Stomach (tissue), 9 donors: Measurements from ENCODE around the gene EGLN1. TPM values are rescaled to one million over a fixed set of nuclear protein-coding genes. Genes with fewer than 3 reads are reported as not detected.

Experiments used
- DNase-seq, 2 donors: peaks; one replicate each; pipeline versions ENCODE4 v3.0.0 to v3.0.0-alpha.2; 2013 to 2019
- H3K27ac ChIP-seq, 5 donors: fragments of 200-600 bp in 4 of 5; sonication (generic) in 4 of 5; one replicate each; pipeline ENCODE4 v1.5.1; 2013 to 2019; ENCODE audit warnings: mild to moderate bottlenecking in 1 of 5, moderate library complexity in 1 of 5
- H3K27me3 ChIP-seq, 3 donors: fragments of 200-600 bp; sonication (generic); one replicate each; pipeline ENCODE4 v1.5.1; 2017 to 2019; ENCODE audit warnings: mixed run types in 1 of 3
- H3K36me3 ChIP-seq, 4 donors: fragments of 200-600 bp; sonication (generic); 1 replicate in 3 of 4; 2 replicates in 1 of 4; pipeline ENCODE4 v1.5.1; 2016 to 2019
- H3K4me1 ChIP-seq, 4 donors: fragments of 200-600 bp; sonication (generic); one replicate each; pipeline ENCODE4 v1.5.1; 2016 to 2019
- H3K4me3 ChIP-seq, 4 donors: fragments of 200-600 bp; sonication (generic) in 3 of 4; one replicate each; pipeline ENCODE4 v1.5.1; 2016 to 2019; ENCODE audit warnings: mild to moderate bottlenecking in 1 of 4
- H3K9me3 ChIP-seq, 4 donors: fragments of 200-600 bp; sonication (generic); one replicate each; pipeline ENCODE4 v1.5.1; 2016 to 2019
- EP300 ChIP-seq: sonication (generic); formaldehyde crosslinking; IDR thresholded peaks from one replicate; pipeline ENCODE4 v1.6.1; 2017; ENCODE audit warnings: antibody characterized with exemption
- POLR2A ChIP-seq, 4 donors: fragments of 450-650 bp; IDR thresholded peaks; one replicate each; pipeline ENCODE4 v1.6.1; 2016; ENCODE audit warnings: antibody characterized with exemption in 4 of 4, control low read depth in 2 of 4, mild to moderate bottlenecking in 1 of 4, moderate library complexity in 1 of 4
- POLR2AphosphoS5 ChIP-seq, 3 donors: sonication (generic); formaldehyde crosslinking; IDR thresholded peaks; one replicate each; pipeline ENCODE4 v1.6.1; 2016; ENCODE audit warnings: antibody characterized with exemption in 3 of 3
- WGBS, 5 donors: extraction: QIAGEN DNeasy Blood & Tissue Kit in 3 of 5; methylation state at CpG; one replicate each; pipeline versions ENCODE4 v1.1.5 to v1.1.7; 2013 to 2018; 5-methylcytosine and 5-hydroxymethylcytosine counted together
- intact Hi-C: fragments of 100-400 bp; cut with DNase I; formaldehyde crosslinking; loops from one replicate; pipeline ENCODE4 v1.15.1; 2023; ENCODE audit warnings: low total_unique reads
- polyA plus RNA-seq, 3 donors: library from polyadenylated mRNA; stranded (reverse); fragments of 200-250 nt; gene quantifications; one replicate each; pipeline ENCODE4 v1.2.3, GENCODE V29; 2013
- total RNA-seq, 5 donors: library from RNA; depleted of rRNA; stranded (reverse); fragments of >200 nt; gene quantifications; one replicate each; pipeline versions ENCODE4 v1.1.0 to v1.2.3, GENCODE V29; 2014 to 2016
- TF ChIP-seq, protein P1 (sequence below), 7 experiments: fragments of 450-650 bp in 4 of 7; fragments of 200-600 bp in 3 of 7; sonication (generic) in 3 of 7; IDR thresholded peaks; one replicate each; pipeline ENCODE4 v1.5.1; 2016 to 2019; ENCODE audit warnings: antibody characterized with exemption in 7 of 7, control low read depth in 2 of 7, mild to moderate bottlenecking in 1 of 7
- donor health status: healthy with polysubstance abuse.
- donor health status: Bipolar disorder and iron deficiency.
- donor health status: healthy.

The EGLN1 gene
- total and polyA plus RNA-seq, 8 donors, result 7.0 to 43.0 (median 15.6) TPM

DNA sequence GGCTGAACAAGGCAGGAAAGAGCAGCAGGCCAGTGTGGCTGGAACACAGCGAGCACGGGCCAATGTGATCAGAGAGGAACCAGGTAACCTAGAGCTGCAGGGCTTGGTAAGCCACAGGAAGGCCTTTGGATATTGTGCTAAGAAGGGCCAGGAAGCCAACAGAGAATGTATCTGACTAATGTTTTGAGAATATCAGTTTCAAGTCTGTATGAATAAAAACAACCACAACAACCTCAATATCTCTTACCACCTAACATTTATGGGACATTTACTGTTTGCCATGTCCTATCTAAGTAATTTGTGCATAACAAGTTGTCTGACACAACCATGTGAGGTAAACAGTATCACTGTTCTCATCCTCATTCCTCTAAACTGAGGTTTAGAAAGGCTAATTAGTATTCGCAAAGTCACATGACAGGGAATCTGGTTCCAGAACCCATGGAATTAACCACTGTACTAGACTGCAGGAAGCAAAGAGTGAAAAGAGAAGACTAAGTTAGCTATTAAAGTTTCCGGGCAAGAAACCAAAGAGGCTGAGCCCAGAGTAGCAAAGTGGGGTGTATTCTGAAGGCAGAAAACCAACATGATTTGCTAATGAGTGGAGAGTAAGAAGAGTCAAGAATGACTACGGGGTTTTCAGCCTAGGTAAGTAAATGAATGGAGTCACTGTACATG lies 45.1 kb downstream of the EGLN1 start:
- Histone ChIP-seq H3K27me3 (no peaks in the 10 kb centered on the region), H3K4me1 (peaks cover 0 to 47% (median 21%) of the 10 kb centered on the region in 4 donors), H3K9me3 (no peaks in the 10 kb centered on the region), H3K27ac (no peak overlapping the region), H3K4me3 (no peak overlapping the region), H3K36me3 (no peaks in the 10 kb centered on the region)
- no peak for TF ChIP-seq POLR2A (IDR thresholded peaks at IDR 0.05)
- TF ChIP-seq EP300, result no peak
- TF ChIP-seq, protein P1, sequence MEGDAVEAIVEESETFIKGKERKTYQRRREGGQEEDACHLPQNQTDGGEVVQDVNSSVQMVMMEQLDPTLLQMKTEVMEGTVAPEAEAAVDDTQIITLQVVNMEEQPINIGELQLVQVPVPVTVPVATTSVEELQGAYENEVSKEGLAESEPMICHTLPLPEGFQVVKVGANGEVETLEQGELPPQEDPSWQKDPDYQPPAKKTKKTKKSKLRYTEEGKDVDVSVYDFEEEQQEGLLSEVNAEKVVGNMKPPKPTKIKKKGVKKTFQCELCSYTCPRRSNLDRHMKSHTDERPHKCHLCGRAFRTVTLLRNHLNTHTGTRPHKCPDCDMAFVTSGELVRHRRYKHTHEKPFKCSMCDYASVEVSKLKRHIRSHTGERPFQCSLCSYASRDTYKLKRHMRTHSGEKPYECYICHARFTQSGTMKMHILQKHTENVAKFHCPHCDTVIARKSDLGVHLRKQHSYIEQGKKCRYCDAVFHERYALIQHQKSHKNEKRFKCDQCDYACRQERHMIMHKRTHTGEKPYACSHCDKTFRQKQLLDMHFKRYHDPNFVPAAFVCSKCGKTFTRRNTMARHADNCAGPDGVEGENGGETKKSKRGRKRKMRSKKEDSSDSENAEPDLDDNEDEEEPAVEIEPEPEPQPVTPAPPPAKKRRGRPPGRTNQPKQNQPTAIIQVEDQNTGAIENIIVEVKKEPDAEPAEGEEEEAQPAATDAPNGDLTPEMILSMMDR (IDR thresholded peaks at IDR 0.05), result no peak
- TF ChIP-seq POLR2AphosphoS5 (IDR thresholded peaks at IDR 0.05), result no peak
- intact Hi-C loops, result no loop called here
- 62 to 75% (median 69%) methylated on average over 5 of the region's 5 CpGs for WGBS, 5 donors
- no peak for DNase-seq

DNA sequence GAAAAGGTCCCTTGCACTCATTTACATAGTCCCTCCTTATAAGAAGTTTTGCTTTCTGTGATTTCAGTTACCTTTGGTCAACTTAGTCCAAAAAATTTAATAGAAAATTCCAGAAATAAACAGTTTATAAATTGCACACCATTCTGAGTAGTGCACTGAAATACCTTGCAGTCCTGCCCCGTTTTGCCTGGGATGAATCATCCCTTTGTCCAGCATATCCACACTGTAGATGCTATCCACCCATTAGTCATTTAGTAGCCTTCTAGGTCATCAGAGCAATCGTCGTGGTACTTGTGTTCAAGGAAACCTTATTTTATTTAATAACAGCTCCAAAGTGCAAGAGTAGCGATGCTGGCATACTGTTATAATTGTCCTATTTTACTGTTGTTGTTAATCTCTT lies 46.0 kb downstream of the EGLN1 start:
- DNase-seq, result no peak
- TF ChIP-seq POLR2AphosphoS5 (IDR thresholded peaks at IDR 0.05), result no peak
- no peak for TF ChIP-seq POLR2A (IDR thresholded peaks at IDR 0.05)
- TF ChIP-seq, protein P1 (IDR thresholded peaks at IDR 0.05), result no peak
- no peak for TF ChIP-seq EP300
- no peak overlapping the region for H3K4me3 ChIP-seq
- H3K27me3 ChIP-seq, result no peaks in the 10 kb centered on the region
- intact Hi-C loops, result no loop called here
- H3K36me3 ChIP-seq, result no peaks in the 10 kb centered on the region
- no peak overlapping the region for H3K27ac ChIP-seq
- no peaks in the 10 kb centered on the region for H3K9me3 ChIP-seq
- 61 to 92% (median 70%) methylated on average over 4 of the region's 4 CpGs for WGBS, 5 donors
- peaks cover 0 to 39% (median 17%) of the 10 kb centered on the region in 4 donors for H3K4me1 ChIP-seq

- Histone ChIP-seq H3K9me3 (no peaks in the 10 kb centered on the region), H3K4me1 (peaks cover 0 to 42% (median 18%) of the 10 kb centered on the region in 4 donors), H3K4me3 (no peak overlapping the region), H3K36me3 (peaks cover 0 to 9% (median 2%) of the 10 kb centered on the region in 4 donors), H3K27ac (no peak overlapping the region), H3K27me3 (no peaks in the 10 kb centered on the region)
- WGBS, 5 donors, result 72 to 90% (median 80%) methylated on average over 4 of the region's 4 CpGs
- TF ChIP-seq, protein P1 (IDR thresholded peaks at IDR 0.05), result no peak
- TF ChIP-seq POLR2A (IDR thresholded peaks at IDR 0.05) (no peak), EP300 (no peak), POLR2AphosphoS5 (IDR thresholded peaks at IDR 0.05) (no peak)
- intact Hi-C loops, result no loop called here
- DNase-seq, result no peak
These were observed 47.7 kb downstream of the EGLN1 start for GRCh38 chr1:231374394-231374793.

DNA sequence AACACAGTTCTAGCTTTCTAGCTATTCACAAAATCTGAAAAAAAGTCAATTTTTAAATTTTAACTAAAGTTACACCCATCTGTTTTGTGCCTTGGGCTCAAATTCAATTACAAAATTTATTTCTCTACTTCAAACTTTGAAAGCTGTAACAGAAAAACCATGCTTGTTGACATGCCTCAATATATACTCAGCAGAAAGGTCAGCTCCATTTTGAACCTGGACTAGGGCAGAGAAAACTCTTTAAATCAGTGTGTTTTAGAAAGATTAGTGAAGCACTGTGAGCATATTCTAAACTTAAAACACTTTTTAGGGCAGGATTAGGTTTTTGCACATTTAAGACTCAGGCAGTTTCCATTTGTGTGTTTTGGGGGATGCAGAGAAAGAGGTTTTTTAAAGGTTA lies 49.6 kb downstream of the EGLN1 start:
- Histone ChIP-seq H3K4me1 (peaks cover 0 to 30% (median 10%) of the 10 kb centered on the region in 4 donors), H3K9me3 (no peaks in the 10 kb centered on the region), H3K27me3 (no peaks in the 10 kb centered on the region), H3K4me3 (no peak overlapping the region), H3K36me3 (peaks cover 0 to 28% (median 16%) of the 10 kb centered on the region in 4 donors), H3K27ac (no peak overlapping the region)
- TF ChIP-seq EP300, result no peak
- TF ChIP-seq POLR2AphosphoS5 (IDR thresholded peaks at IDR 0.05), result no peak
- TF ChIP-seq POLR2A (IDR thresholded peaks at IDR 0.05), result no peak
- TF ChIP-seq, protein P1 (IDR thresholded peaks at IDR 0.05), result no peak
- intact Hi-C loops, result no loop called here
- DNase-seq, result no peak
